HG03066 (cell line): ENCODE results near the gene RASD1.

Experiments
- ATAC-seq: cut with Tn5 transposase; IDR thresholded peaks from one replicate; pipeline ENCODE4 v1.9.1; 2021; ENCODE audit warnings: low read depth; ENCODE audit not compliant: unreplicated experiment

Gene RASD1

GRCh38 chr17:17511881-17512858 lies 16.0 kb upstream of the RASD1 start:
- no peak for ATAC-seq

DNA sequence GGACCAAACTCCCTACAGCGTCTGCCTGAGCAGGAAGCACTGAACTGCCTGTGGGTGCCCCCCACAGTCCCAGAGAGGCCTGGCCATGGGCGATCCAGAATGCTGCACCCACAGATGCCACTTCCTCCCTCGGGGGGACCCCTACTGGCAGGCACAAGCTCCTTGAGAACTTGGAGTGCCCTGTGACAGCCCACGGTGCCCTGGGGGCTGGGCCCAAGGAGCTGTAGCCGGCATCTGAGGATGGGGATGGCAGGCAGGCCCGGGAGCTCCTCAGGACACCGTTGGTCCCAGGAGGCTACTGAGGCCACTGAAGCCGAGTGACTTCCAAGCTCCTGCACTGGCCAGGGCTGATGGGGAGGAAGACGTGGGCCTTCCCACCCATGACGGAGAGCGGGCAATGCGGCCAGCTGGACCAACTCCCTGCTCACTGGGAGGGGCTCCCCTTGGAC lies 15.1 kb upstream of the RASD1 start:
- ATAC-seq, result no peak

GRCh38 chr17:17510456-17511292 lies 14.5 kb upstream of the RASD1 start:
- no peak for ATAC-seq

DNA sequence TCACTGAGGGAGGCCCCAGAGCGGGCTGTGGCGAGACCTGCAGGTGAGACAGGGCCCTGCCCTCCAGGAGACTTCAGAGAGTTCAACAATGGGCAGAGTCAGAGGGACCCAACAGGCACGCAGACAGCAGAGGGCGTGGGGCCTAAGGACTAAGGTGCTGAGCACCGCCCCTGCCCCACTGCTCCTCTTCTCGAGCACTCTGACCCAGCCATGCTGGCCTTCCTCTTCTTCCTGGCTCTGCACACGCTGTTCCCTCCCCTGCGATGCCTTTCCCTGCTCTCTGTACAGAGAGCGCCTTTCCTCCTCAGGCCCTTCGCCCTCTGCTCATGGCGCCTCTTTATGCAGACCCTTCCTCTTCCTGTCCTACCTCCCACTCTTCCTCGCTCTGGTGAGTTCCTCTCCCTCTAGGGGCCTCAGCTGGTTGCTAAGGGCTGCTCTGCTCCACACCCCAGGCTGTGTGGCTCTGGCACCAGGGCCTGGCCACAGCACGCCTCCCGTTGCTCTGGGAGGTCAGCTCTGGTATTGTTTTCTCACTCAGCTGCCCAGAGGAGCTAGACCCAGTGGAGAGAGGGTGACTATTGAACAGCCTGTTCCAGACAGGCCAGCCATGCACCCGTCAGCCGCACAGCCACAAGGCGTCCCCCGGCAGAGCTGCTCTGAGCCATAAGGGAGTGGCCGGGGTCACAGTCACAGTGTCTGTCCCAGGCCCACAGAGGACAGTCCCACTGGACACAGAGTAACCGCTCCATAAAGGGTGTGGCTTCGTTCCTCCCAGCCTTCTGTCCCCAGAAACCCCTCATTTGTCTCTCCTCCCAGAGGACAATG lies 13.6 kb upstream of the RASD1 start:
- no peak for ATAC-seq

GRCh38 chr17:17508646-17509591 lies 12.7 kb upstream of the RASD1 start:
- no peak for ATAC-seq

- ATAC-seq, result no peak
Measured at GRCh38 chr17:17508019-17508535, 11.9 kb upstream of the RASD1 start.

DNA sequence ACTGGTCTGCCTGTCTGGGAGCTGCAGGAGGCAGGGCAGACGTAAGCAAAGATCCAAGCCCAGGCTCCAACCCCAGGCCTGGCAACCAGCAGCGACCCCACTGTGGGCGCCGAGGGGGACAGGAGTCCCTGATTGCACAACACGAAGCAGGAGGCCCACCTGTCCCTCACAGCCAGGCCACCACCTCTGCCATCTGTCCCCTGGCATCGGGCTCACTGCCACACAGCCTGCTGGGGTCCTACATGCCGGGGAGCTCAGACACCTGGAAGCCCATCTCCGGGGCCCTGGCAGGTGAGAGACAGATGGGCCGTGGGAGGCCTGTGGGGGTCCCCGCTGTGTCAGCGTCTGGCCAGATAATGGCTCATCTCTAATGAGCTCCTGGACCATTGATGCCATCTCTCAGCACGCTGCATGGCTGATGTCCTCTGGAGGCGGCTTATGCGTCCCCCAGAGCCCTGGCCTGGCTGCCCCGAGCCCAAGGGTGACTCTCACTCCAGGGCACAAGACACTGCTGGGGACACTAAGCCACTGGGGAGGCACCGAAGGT lies 11.3 kb upstream of the RASD1 start:
- no peak for ATAC-seq

GRCh38 chr17:17506893-17507464 lies 10.8 kb upstream of the RASD1 start:
- ATAC-seq, result no peak

GRCh38 chr17:17506181-17506741 lies 10.1 kb upstream of the RASD1 start:
- ATAC-seq, result no peak

GRCh38 chr17:17505610-17506171 lies 9.5 kb upstream of the RASD1 start:
- no peak for ATAC-seq

DNA sequence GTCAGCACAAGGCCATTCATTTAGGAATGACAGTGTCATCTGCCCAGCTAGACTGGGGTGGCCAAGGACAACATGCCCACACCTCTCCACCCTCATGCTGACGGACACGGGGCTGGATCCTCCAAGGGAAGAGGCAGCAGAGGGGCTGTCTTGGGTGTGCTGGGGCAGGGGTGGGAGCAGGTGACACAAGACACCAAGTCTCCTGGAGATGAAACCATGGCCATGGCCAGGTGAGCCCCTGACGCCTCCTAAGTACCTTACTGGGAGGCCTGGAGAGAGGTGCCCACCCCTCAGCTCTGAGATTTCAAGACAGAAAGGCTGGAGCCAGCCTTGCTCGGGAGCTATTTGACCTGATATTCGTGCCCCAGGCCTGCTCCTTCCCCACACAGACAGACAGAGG lies 9.0 kb upstream of the RASD1 start:
- ATAC-seq, result no peak

DNA sequence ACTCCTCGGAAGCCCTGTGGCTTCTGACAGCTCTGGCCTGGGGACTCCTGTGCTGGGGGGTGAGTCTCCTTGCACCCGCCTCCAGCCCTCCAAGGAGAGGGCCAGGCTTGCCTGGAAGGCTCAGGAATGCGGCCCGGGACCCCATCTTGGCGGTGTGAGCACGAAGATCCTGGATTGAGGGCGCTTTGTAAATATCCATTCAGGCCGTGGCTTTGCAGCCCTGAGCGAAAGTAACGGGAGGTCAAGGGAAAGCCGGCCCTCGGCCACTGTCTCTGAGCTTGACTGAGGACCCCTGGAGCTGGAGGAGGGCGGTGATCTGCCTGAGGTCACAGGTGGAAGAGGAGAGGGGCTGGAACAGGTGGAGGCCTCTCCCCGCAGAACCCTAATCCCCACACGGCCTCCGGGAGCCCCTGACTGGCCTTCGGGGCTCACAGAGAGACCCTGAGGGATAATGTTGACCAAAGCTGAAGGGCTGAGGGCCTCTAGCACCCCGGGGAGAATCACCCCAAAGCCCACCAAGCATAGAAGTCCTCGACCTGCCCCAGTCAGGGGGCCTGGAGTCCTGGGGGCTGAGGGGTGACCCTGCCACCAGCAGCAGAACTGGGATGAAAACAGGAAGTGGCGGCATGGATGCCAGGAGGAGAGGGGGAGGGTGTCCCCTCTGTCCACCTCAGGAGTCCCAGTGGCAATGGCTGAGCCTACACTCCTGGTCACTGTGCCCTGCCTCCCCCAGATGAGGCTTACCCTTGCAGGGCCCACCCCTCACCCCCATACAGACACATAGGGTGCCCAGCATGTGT lies 8.3 kb upstream of the RASD1 start:
- ATAC-seq, result no peak

- ATAC-seq, result no peak
Measured at GRCh38 chr17:17503566-17504130, 7.5 kb upstream of the RASD1 start.

GRCh38 chr17:17502741-17503565 lies 6.8 kb upstream of the RASD1 start:
- ATAC-seq, result no peak

- ATAC-seq, result no peak
Measured at GRCh38 chr17:17500999-17501605, 4.9 kb upstream of the RASD1 start.
